ENCODE data around the gene TGM2. TPM values are rescaled to one million over a fixed set of nuclear protein-coding genes. Genes with fewer than 3 reads are reported as not detected.

TGM2 gene
- total and polyA plus RNA-seq, 2 donors (not counting 1 experiment from before 2014, with no cell fraction given): 2.4 to 60.8 TPM

DNA sequence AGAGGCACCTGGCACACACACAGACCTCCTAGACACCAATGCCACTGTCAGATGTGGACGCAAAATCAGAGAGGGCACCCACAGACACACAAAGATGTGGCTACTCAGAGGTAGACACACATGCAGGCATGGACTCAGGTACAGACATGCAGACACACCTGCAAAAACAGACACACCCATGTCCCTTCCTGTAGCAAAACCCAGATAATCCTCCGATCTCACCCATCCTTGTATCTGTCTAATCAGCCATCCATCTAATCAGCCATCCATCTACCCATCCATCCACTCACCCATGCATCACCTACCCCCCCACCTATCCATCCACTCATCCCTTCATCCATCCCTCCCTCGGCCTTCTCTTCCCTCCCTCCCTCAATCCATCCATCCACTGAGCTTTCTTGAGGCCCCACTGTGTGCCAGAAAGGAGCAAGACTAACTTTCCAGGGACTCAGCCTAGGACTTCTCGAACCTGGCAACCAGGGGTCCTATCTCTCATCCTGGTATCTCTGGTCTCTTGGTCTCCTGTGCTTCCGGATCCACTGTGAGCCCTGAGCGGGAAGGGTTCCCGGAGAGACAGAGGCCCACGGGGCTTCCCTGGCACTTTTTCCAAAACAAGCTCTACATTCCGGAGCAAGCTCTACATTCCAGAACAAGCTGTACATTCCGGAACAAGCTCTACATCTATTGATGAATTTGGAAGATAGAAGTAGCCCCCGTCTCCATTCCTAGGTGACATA is 1.1 kb upstream of the TGM2 start:
- Mint-ChIP-seq H3K27me3 (no peaks in the 10 kb centered on the region), H3K4me3 (peak overlapping the region; percentile 64), H3K27ac (peak overlapping the region; percentile 82), H3K4me1 (peaks cover 29% of the 10 kb centered on the region), H3K9me3 (ENCODE audit: insufficient read depth) (no peaks in the 10 kb centered on the region)
- 92% methylated on average over 6 of the region's 11 CpGs for WGBS (ENCODE audit: insufficient coverage)
- peaks cover 18 to 28% of the 10 kb centered on the region in 2 donors for H3K4me1 ChIP-seq (ENCODE audit: control insufficient read depth in 2 of 2, insufficient read depth in 2 of 2, low read length in 2 of 2)
- ChIA-PET POLR2A (interaction anchor here (0.6 kb wide), 1 partner anchor 93 kb away, joined by 6 read pairs; no protein-coding TSS in a partner anchor), CTCF (interaction anchor here (0.6 to 6.1 kb wide), 10 partner anchors 49 to 121 kb away, joined by 3 to 74 read pairs (median 4); no protein-coding TSS in a partner anchor)
- no peak for ATAC-seq (ENCODE audit: low read depth)
- H3K79me2 ChIP-seq (ENCODE audit: control insufficient read depth, insufficient read depth, low read length): no peaks in the 10 kb centered on the region
- peaks cover 0 to 4% (median 0%) of the 10 kb centered on the region in 3 donors for H3K9me3 ChIP-seq (ENCODE audit: control extremely low read depth in 1 of 3, control insufficient read depth in 2 of 3, insufficient read depth in 1 of 3, low read length in 2 of 3)
- no peak overlapping the region for H3K27ac ChIP-seq (ENCODE audit: low read length in 2 of 2)
- no peaks in the 10 kb centered on the region for H4K20me1 ChIP-seq (ENCODE audit: control insufficient read depth, insufficient read depth, low read length, poor library complexity, severe bottlenecking)
- DNase-seq: no peak
- intact Hi-C loops (cut with micrococcal nuclease): loop anchor here (1.0 kb wide), 4 partner anchors 55 to 109 kb away; no protein-coding TSS in a partner anchor
- no peaks in the 10 kb centered on the region for H3K36me3 ChIP-seq (replicated peaks in 1 of 2; ENCODE audit: control extremely low read depth in 1 of 2, control insufficient read depth in 1 of 2, extremely low read depth in 1 of 2, insufficient read depth in 2 of 2, low read length in 1 of 2)
- peaks cover 0 to 7% (median 0%) of the 10 kb centered on the region in 4 experiments for H3K27me3 ChIP-seq (replicated peaks in 1 of 4; ENCODE audit: control extremely low read depth in 1 of 4, control insufficient read depth in 3 of 4, insufficient read depth in 4 of 4, low read length in 3 of 4)
- peak overlapping the region; percentile 81 for H3K4me2 ChIP-seq (replicated peaks; ENCODE audit: low read depth, low read length, poor library complexity, severe bottlenecking)
- H3K4me3 ChIP-seq (ENCODE audit: control extremely low read depth in 1 of 5, extremely low read depth in 1 of 5, insufficient read depth in 1 of 5, low read depth in 2 of 5, low read length in 4 of 5): no peak overlapping the region
- TF ChIP-seq, protein P1, sequence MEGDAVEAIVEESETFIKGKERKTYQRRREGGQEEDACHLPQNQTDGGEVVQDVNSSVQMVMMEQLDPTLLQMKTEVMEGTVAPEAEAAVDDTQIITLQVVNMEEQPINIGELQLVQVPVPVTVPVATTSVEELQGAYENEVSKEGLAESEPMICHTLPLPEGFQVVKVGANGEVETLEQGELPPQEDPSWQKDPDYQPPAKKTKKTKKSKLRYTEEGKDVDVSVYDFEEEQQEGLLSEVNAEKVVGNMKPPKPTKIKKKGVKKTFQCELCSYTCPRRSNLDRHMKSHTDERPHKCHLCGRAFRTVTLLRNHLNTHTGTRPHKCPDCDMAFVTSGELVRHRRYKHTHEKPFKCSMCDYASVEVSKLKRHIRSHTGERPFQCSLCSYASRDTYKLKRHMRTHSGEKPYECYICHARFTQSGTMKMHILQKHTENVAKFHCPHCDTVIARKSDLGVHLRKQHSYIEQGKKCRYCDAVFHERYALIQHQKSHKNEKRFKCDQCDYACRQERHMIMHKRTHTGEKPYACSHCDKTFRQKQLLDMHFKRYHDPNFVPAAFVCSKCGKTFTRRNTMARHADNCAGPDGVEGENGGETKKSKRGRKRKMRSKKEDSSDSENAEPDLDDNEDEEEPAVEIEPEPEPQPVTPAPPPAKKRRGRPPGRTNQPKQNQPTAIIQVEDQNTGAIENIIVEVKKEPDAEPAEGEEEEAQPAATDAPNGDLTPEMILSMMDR (IDR thresholded peaks at IDR 0.05): no peak
- TF ChIP-seq EZH2 (IDR thresholded peaks at IDR 0.05; ENCODE audit: borderline replicate concordance, insufficient read depth, low read depth, low read length, poor library complexity, severe bottlenecking): no peak
- no peak overlapping the region for H3K9ac ChIP-seq (ENCODE audit: low read length)
- no peak overlapping the region for H2AFZ ChIP-seq (ENCODE audit: insufficient read depth, low read depth, low read length, poor library complexity, severe bottlenecking)

- Mint-ChIP-seq H3K27ac (peak overlapping the region; percentile 32), H3K9me3 (ENCODE audit: insufficient read depth) (no peaks in the 10 kb centered on the region), H3K4me1 (peaks cover 26% of the 10 kb centered on the region), H3K4me3 (peak overlapping the region; percentile 64), H3K27me3 (no peaks in the 10 kb centered on the region)
- H2AFZ ChIP-seq (ENCODE audit: insufficient read depth, low read depth, low read length, poor library complexity, severe bottlenecking): peak overlapping the region; percentile 67
- H4K20me1 ChIP-seq (ENCODE audit: control insufficient read depth, insufficient read depth, low read length, poor library complexity, severe bottlenecking): no peaks in the 10 kb centered on the region
- H3K27me3 ChIP-seq (replicated peaks in 1 of 4; ENCODE audit: control extremely low read depth in 1 of 4, control insufficient read depth in 3 of 4, insufficient read depth in 4 of 4, low read length in 3 of 4): peaks cover 0 to 7% (median 0%) of the 10 kb centered on the region in 4 experiments
- peak overlapping the region; percentile 53 for H3K9ac ChIP-seq (ENCODE audit: low read length)
- H3K36me3 ChIP-seq (replicated peaks in 1 of 2; ENCODE audit: control extremely low read depth in 1 of 2, control insufficient read depth in 1 of 2, extremely low read depth in 1 of 2, insufficient read depth in 2 of 2, low read length in 1 of 2): no peaks in the 10 kb centered on the region
- peaks cover 18 to 28% of the 10 kb centered on the region in 2 donors for H3K4me1 ChIP-seq (ENCODE audit: control insufficient read depth in 2 of 2, insufficient read depth in 2 of 2, low read length in 2 of 2)
- H3K9me3 ChIP-seq (ENCODE audit: control extremely low read depth in 1 of 3, control insufficient read depth in 2 of 3, insufficient read depth in 1 of 3, low read length in 2 of 3): peaks cover 0 to 4% (median 0%) of the 10 kb centered on the region in 3 donors
- no peak for ATAC-seq (ENCODE audit: low read depth)
- no peak overlapping the region for H3K27ac ChIP-seq (ENCODE audit: low read length in 2 of 2)
- peak; percentile 21 for DNase-seq
- TF ChIP-seq, protein P1 (IDR thresholded peaks at IDR 0.05): no peak
- no peak for TF ChIP-seq EZH2 (IDR thresholded peaks at IDR 0.05; ENCODE audit: borderline replicate concordance, insufficient read depth, low read depth, low read length, poor library complexity, severe bottlenecking)
- WGBS (ENCODE audit: insufficient coverage): 88% methylated on average over 10 of the region's 14 CpGs
- CTCF ChIA-PET: interaction anchor here (0.6 to 6.1 kb wide), 10 partner anchors 57 to 134 kb away, joined by 3 to 74 read pairs (median 4); no protein-coding TSS in a partner anchor
- peak overlapping the region; percentile 81 for H3K4me2 ChIP-seq (replicated peaks; ENCODE audit: low read depth, low read length, poor library complexity, severe bottlenecking)
- peak overlapping the region in 4 of 5 experiments; percentile 18 to 44 (median 32) for H3K4me3 ChIP-seq (ENCODE audit: control extremely low read depth in 1 of 5, extremely low read depth in 1 of 5, insufficient read depth in 1 of 5, low read depth in 2 of 5, low read length in 4 of 5)
- POLR2A ChIA-PET: no interaction called here
- intact Hi-C loops (cut with micrococcal nuclease): loop anchor here (1.0 kb wide), 4 partner anchors 57 to 107 kb away; no protein-coding TSS in a partner anchor
- no peaks in the 10 kb centered on the region for H3K79me2 ChIP-seq (ENCODE audit: control insufficient read depth, insufficient read depth, low read length)
Observed at GRCh38 chr20:38164624-38165088, 414 bp downstream of the TGM2 start.
